ENCODE results near the gene LDLRAP1.
"Not testable (repeated sequence)": the region's sequence is repeated elsewhere in the genome, so short reads cannot be mapped to it uniquely, and the experiment has no call there.

LDLRAP1 gene

DNA sequence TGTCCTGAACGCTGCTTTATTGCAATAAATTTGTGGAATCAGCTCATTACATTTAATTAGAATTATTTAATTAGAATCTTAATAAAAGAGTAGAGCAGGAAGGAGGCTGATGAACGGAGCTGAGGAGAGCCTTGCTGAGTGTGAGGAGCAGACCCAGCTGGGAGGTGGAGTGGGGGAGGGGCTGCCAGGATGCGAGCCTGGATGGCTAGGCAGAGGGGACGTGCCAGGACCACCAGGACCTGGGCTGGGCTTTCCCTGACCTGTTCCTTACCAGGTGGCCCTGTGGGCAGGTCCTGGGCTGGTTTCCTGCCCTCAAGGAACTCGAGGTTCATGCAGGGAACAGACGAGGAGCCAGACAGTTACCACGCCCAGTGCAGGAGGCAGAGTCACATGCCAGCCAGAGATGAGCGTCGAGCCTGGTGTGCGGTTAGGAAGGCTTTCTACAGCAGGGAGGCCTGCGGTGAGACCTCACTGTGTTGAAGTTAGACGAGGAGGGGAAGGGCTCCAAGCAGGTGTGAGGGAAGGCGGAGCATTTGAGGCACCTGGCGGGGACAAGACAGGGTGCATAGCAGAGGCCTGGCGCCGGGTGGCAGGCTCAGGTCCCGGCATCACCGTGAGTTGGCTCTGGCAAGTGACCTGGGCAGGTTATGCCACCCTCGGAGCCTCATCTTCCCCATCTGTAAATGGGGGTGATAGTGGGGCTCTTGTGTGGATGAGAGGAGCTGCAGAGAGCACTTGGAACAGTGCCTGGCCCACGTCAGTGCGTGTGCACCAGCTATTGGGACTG lies 33.9 kb downstream of the LDLRAP1 start:
- no peak for DNase-seq

DNA sequence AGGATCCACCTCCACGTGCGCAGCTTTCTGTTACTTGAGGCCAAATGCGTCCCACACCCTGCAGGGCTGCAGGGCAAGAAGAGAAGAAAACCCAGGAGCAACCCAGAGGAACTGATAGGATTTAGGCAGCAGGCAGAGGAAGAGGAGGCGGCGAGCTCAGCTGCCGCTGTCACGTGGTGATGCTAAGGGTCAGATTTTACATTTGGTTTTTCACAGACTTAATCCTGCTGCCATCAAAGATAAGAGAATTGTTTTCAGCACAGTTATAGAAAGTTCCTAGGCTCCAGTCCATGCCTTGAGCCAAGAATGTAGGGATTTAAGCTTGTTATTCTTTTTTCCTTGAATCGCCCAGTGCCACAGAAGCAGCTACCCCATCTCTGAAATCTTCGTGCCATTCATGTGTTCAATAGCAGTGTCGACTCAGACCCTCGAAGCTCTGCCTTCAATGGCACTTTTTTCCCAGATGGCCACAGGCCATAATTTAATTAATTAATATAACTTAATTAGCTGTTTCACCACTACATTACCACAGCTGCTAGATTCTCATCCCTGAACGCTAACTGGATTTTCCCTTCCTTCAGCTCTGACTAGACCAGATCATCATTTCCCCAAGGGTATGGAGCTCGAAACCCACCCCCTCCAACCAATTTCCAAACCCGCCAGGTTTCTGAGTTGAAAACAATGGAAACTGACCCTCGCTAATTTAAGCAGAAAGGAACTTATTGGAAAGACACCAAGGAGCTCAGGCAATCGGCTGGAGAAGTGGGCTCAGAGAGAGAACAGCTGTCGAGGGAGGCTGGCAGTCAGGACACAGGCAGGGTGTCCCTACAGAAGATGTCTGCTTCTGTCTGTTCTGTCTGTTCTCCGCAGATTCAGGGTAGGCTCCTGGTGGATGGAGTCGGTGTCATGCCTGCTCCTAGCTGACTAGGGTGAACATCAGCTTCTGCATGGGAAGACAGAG lies 36.2 kb downstream of the LDLRAP1 start:
- no peak for DNase-seq

- DNase-seq = no peak
Observed at GRCh38 chr1:25580927-25581326, 37.5 kb downstream of the LDLRAP1 start.

- no peak for DNase-seq
Observed at GRCh38 chr1:25581764-25582163, 38.4 kb downstream of the LDLRAP1 start.

DNA sequence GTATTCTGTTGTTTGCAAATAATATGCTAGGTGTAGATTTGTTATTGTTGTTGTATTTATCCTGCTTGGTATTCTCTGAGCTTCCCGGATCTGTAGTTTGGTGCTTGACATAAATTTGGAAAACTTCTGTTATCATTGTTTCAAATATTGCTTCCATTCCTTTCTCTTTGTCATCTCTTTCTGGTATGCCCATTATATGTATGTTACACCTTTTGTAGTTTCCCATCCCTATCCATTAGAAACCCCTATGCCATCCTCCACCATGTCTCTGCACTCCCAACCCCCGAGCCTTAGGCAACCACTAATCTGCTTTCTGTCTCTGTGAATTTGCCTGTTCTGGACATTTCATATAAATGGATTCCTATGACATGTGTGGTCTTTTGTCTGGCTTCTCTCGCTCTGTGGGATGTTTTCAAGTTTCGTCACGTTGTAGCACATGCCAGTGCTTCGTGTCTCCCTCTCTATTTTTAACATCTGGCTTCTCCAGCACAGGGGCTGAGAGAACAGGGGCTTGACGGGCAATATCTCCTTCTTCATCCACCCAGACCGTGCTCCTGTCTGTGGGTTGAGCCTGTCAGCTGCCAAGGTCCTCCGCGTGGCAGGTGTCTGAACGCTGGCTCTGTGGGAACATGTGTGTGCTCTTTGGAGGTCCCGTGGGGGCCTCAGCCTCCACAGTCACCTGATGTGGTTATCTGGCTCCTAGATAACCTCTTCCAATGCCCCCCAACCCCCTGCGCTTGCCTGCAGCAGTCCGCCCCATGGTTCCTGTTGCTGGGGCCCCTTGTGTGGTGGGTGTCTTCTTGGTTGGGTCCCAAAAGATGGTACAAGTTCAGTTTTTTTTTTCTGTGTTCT lies 40.3 kb downstream of the LDLRAP1 start:
- no peak for DNase-seq

DNA sequence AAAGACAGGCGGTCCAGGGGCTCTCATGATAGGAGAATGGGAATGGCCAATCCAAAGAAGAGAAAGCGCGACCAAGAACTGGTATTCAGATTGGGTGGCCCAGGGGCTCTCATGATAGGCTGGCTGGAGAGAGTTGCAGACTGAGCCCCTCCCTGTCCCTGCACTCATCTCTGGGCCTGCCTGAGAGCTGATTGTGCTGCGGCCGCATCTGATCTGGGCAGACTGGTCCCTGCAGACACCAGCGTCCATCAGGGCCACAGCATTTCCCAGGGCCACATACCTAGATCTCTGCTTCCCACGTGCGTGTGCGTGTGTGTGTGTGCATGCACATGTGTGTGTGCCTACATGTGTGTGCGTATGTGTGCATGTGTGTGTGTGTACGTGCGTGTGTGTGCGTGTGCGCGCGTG lies 42.8 kb downstream of the LDLRAP1 start:
- DNase-seq = no peak

DNA sequence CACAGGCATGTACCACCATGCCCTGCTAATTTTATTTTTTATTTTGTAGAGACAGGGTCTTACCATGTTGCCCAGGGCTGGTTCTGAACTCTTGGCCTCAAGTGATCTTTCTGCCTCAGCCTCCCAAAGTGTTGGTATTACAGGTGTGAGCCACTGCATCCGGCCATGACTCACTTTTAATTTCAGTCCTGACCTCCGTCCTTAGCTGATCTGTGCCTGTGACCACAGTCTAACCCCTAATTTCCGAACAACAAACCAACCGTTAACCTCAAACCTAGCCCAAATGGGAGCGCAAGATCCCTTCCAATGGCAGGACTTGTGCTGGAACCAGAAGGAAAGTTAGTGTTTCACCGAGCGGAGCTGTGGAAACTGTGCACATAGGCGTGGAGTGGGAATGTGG lies 43.9 kb downstream of the LDLRAP1 start:
- DNase-seq = peak; percentile 6

- not testable (repeated sequence) for DNase-seq
Observed at GRCh38 chr1:25588224-25588623, 44.8 kb downstream of the LDLRAP1 start.

- not testable (repeated sequence) for DNase-seq
Observed at GRCh38 chr1:25588786-25589185, 45.4 kb downstream of the LDLRAP1 start.

DNA sequence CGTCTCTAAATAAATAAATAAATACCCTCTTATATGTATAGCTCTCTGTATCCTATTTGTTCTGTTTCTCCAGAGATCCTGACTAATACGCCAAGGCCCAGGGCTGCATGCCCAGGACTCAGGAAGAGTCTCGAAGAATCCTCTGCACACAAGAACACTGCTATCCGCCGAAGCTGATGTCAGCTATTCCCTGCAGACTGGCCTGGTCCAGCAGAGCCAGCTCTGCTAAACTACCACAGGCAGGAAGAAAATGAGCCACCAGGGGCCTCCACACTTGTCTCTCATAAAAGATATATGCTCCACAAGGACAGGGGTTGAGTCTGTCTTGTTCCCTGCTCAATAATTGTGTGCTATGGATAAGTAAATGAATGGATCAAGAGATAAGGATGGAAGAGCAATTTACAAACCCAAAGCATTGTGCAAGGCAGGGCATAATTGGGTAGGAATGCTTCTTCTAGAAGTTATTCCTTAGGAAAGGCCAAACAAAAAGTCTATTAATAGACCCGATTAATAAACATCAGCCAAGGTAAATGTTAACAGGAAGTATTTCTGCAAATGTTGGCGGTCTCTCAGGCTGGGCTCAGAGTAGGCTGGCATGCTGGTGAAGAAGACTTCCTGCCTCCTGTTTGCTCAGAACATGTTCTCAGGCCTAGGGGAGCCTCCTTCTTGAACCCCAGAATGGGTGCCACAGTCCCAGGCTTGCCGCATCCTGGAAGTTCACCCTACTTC lies 46.9 kb downstream of the LDLRAP1 start:
- no peak for DNase-seq

GRCh38 chr1:25593861-25594260 lies 50.5 kb downstream of the LDLRAP1 start:
- no peak for DNase-seq

DNA sequence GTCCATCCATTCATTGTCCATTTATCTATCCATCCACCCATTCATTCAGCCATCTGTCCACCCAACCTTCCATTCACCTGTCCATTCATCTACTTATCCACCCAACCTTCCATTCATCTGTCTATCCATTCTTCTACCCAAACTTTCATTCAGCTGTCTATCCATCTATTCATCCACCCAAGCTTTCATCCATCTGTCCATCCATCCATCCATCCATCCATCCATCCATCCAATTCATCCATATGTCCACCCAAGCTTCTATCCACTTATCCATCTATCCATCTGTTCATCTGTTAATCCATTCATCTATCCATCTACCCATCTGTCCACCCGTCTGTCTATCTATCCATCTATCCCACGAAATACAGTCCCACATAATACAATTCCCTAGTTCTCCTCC lies 51.6 kb downstream of the LDLRAP1 start:
- DNase-seq = no peak

- DNase-seq = not testable (repeated sequence)
Observed at GRCh38 chr1:25596641-25597040, 53.2 kb downstream of the LDLRAP1 start.

GRCh38 chr1:25598879-25599278 lies 55.5 kb downstream of the LDLRAP1 start:
- no peak for DNase-seq

GRCh38 chr1:25599969-25600610 lies 56.7 kb downstream of the LDLRAP1 start:
- DNase-seq = no peak

DNA sequence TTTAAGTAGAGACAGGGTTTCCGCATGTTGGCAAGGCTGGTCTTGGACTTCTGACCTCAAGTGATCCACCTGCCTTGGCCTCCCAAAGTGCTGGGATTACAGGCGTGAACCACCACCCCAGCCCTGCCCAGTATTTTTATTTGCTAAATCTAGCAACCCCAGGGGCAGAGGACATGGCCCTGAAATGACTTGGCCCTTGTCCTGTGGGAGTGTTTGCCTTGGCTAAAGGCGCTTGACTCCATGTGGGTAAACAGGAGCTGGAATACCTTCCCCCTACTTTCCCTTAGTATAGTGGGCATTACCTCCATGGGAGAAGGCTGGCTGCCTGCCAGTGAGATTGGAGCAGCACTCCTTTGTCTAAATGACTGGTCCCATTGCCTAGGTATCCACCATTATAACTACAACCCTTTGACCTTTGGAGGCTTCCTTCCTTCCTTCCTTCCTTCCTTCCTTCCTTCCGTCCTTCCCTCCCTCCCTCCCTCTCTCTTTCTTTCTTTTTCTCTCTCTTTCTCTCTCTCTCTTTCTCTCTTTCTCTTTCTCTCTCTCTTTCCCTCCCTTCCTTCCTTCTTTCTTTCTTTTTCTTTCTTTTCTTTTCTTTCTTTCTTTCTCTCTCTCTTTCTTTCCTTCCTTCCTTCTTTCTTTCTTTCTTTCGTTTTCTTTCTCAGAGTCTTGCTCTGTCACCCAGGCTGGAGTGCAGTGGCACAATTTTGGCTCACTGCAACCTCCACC lies 57.7 kb downstream of the LDLRAP1 start:
- not testable (repeated sequence) for DNase-seq

- DNase-seq = not testable (repeated sequence)
Observed at GRCh38 chr1:25603779-25604538, 60.6 kb downstream of the LDLRAP1 start.

DNA sequence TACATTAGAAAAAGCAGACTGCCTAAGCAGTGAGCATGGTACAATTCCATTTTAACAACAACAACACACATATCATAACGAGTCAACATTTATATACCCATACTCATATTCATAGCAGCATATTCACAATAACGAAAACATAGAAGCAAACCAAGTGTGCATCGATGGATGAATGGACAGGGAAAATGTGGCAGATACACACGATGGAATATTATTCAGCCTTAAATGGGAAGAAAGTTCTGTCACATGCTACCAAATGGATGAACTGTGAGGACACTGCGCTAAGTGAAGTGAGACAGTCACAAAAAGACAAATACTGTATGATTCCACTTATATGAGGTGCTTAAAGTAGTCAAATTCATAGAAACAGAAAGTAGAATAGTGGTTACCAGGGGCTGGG lies 63.7 kb downstream of the LDLRAP1 start:
- no peak for DNase-seq

- peak; percentile 87 for DNase-seq
Observed at GRCh38 chr1:25608488-25609178, 65.2 kb downstream of the LDLRAP1 start.
